Osteocyte (in vitro differentiated cells): ENCODE data around the gene SLITRK2. TPM values are rescaled to one million over a fixed set of nuclear protein-coding genes. Genes with fewer than 3 reads are reported as not detected.
A peak's percentile ranks its signal among the peaks of the same experiment; 100 is the strongest.

ENCODE experiments used
- DNase-seq: peaks from one replicate; pipeline ENCODE4 v3.0.0; 2021; ENCODE audit warnings: mixed read lengths; ENCODE audit not compliant: unreplicated experiment; ENCODE audit errors: extremely low spot score
- H3K27ac Mint-ChIP-seq: one replicate; pipeline ENCODE4 v1.8.0; 2021; ENCODE audit warnings: mild to moderate bottlenecking, mixed read lengths; ENCODE audit not compliant: unreplicated experiment
- H3K27me3 Mint-ChIP-seq: one replicate; pipeline ENCODE4 v1.8.0; 2021; ENCODE audit warnings: mixed read lengths; ENCODE audit not compliant: unreplicated experiment
- H3K36me3 Mint-ChIP-seq: one replicate; pipeline ENCODE4 v1.8.0; 2021; ENCODE audit warnings: mixed read lengths; ENCODE audit not compliant: unreplicated experiment
- H3K4me1 Mint-ChIP-seq: one replicate; pipeline ENCODE4 v1.8.0; 2021; ENCODE audit warnings: mixed read lengths; ENCODE audit not compliant: unreplicated experiment
- H3K4me3 Mint-ChIP-seq: one replicate; pipeline ENCODE4 v1.8.0; 2021; ENCODE audit warnings: mild to moderate bottlenecking, moderate library complexity, mixed read lengths; ENCODE audit not compliant: unreplicated experiment
- H3K9me3 Mint-ChIP-seq: one replicate; pipeline ENCODE4 v1.8.0; 2021; ENCODE audit warnings: mixed read lengths; ENCODE audit not compliant: unreplicated experiment
- CTCF ChIP-seq: fragments of 200-600 bp; sonication (generic); IDR thresholded peaks from 2 replicates; pipeline ENCODE4 v1.5.0; 2021; ENCODE audit warnings: antibody characterized with exemption, mild to moderate bottlenecking, moderate library complexity
- total RNA-seq: library from RNA; stranded (reverse); gene quantifications from 2 replicates; pipeline ENCODE4 v1.2.1, GENCODE V29; 2021

The SLITRK2 gene
- total RNA-seq, 1 donor from 2014 or later, result not detected

DNA sequence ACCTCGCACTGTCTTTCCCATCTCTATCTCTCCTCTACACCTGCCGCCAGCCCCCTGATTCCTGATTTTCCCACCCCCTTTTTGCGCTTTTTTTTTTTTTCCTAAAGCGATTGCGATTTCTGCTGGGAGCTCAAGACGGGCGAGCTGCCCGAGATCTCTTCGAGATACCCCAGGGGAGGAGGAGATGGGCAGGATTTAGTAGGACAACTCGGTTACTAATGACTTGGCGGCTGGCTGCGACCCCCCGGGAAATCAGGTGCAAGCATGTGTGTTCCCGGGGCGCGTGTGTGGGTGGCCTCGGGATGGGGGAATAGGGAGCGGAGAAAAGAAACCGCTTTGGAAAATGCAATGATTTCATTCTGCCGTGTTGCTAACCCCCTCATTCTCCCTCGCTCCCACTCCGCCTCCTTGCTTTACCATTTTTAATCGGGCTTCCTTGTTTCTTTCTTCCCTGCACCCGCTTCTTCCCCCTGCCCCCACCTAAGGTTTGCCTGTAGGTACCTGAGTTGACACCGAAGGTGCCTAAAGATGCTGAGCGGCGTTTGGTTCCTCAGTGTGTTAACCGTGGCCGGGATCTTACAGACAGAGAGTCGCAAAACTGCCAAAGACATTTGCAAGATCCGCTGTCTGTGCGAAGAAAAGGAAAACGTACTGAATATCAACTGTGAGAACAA, 4.4 kb downstream of the SLITRK2 start:
- no peak for TF ChIP-seq CTCF
- peaks cover 4% of the 10 kb centered on the region for H3K4me1 Mint-ChIP-seq
- DNase-seq, result no peak
- H3K36me3 Mint-ChIP-seq, result no peaks in the 10 kb centered on the region
- peaks cover 27% of the 10 kb centered on the region for H3K27me3 Mint-ChIP-seq
- no peaks in the 10 kb centered on the region for H3K9me3 Mint-ChIP-seq
- no peak overlapping the region for H3K27ac Mint-ChIP-seq
- H3K4me3 Mint-ChIP-seq, result no peak overlapping the region

GRCh38 chrX:145823132-145823531, 5.5 kb downstream of the SLITRK2 start:
- Mint-ChIP-seq H3K27ac (no peak overlapping the region), H3K9me3 (no peaks in the 10 kb centered on the region), H3K4me3 (no peak overlapping the region), H3K4me1 (no peaks in the 10 kb centered on the region), H3K27me3 (peaks cover 23% of the 10 kb centered on the region), H3K36me3 (no peaks in the 10 kb centered on the region)
- no peak for DNase-seq
- TF ChIP-seq CTCF, result no peak

DNA sequence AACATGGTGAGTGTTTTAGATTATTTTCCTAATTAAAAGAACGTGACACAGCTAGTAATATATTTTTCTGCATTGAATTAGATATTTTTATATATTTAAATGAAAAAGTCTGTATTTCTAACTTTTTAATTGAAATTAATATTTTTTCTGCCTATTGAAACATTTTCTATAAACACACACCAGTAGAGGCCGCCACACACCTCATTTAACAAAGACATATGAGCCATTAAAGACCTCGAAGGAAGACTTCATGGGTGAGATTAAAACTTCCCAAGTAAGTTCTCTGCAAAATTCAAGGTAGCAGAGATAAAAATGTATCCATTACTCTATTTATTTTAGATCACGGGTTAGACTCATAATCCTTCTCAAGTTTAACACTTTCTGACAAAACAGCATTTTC, 8.3 kb downstream of the SLITRK2 start:
- no peak overlapping the region for H3K4me3 Mint-ChIP-seq
- no peak overlapping the region for H3K27ac Mint-ChIP-seq
- H3K4me1 Mint-ChIP-seq, result no peaks in the 10 kb centered on the region
- H3K36me3 Mint-ChIP-seq, result no peaks in the 10 kb centered on the region
- H3K9me3 Mint-ChIP-seq, result no peaks in the 10 kb centered on the region
- peaks cover 8% of the 10 kb centered on the region for H3K27me3 Mint-ChIP-seq
- DNase-seq, result no peak
- TF ChIP-seq CTCF, result peak; percentile 30

GRCh38 chrX:145826466-145826865, 8.8 kb downstream of the SLITRK2 start:
- TF ChIP-seq CTCF, result no peak
- no peak overlapping the region for H3K27ac Mint-ChIP-seq
- peaks cover 6% of the 10 kb centered on the region for H3K27me3 Mint-ChIP-seq
- no peaks in the 10 kb centered on the region for H3K4me1 Mint-ChIP-seq
- no peak overlapping the region for H3K4me3 Mint-ChIP-seq
- H3K9me3 Mint-ChIP-seq, result no peaks in the 10 kb centered on the region
- no peak for DNase-seq
- no peaks in the 10 kb centered on the region for H3K36me3 Mint-ChIP-seq

- H3K4me3 Mint-ChIP-seq, result no peak overlapping the region
- H3K4me1 Mint-ChIP-seq, result no peaks in the 10 kb centered on the region
- no peak for DNase-seq
- H3K36me3 Mint-ChIP-seq, result no peaks in the 10 kb centered on the region
- no peak for TF ChIP-seq CTCF
- H3K27me3 Mint-ChIP-seq, result no peaks in the 10 kb centered on the region
- H3K9me3 Mint-ChIP-seq, result no peaks in the 10 kb centered on the region
- H3K27ac Mint-ChIP-seq, result no peak overlapping the region
These were observed 15.2 kb downstream of the SLITRK2 start for GRCh38 chrX:145832796-145833195.
